COLO668 (cell line): Measurements from ENCODE around the gene RTL10.
A peak's percentile ranks its signal among the peaks of the same experiment; 100 is the strongest.

Experiments
- DNase-seq: peaks from one replicate; lab custom pipeline; 2025; ENCODE audit not compliant: unreplicated experiment; lab: John Stamatoyannopoulos, UW

RTL10 gene

GRCh38 chr22:19854778-19855503 is at the start of gene RTL10, which contains the start of gene GNB1L:
Gene RTL10, minus strand, starts transcription at chr22:19854874. Its CDS starts 2,613 bp downstream, at chr22:19852261.
Gene GNB1L, minus strand, starts transcription at chr22:19854874. Its CDS starts 33,519 bp downstream, at chr22:19821355.
- peak; percentile 99 for DNase-seq

- no peak for DNase-seq
These were observed 49.6 kb upstream of the RTL10 start for GRCh38 chr22:19904174-19904856.

GRCh38 chr22:19903513-19903912 is 48.8 kb upstream of the RTL10 start:
- no peak for DNase-seq

GRCh38 chr22:19903031-19903430 is 48.4 kb upstream of the RTL10 start:
- no peak for DNase-seq

GRCh38 chr22:19902245-19902715 is 47.6 kb upstream of the RTL10 start:
- DNase-seq, result no peak

- DNase-seq, result no peak
These were observed 47.0 kb upstream of the RTL10 start for GRCh38 chr22:19901577-19902244.

GRCh38 chr22:19900707-19901436 is 46.2 kb upstream of the RTL10 start:
- DNase-seq, result no peak

GRCh38 chr22:19898831-19899567 is 44.3 kb upstream of the RTL10 start:
- no peak for DNase-seq

GRCh38 chr22:19898145-19898544 is 43.5 kb upstream of the RTL10 start:
- DNase-seq, result no peak

- no peak for DNase-seq
These were observed 43.1 kb upstream of the RTL10 start for GRCh38 chr22:19897726-19898125.

- DNase-seq, result no peak
These were observed 42.1 kb upstream of the RTL10 start for GRCh38 chr22:19896665-19897355.

- DNase-seq, result no peak
These were observed 40.6 kb upstream of the RTL10 start for GRCh38 chr22:19895160-19895849.

- DNase-seq, result no peak
These were observed 38.7 kb upstream of the RTL10 start for GRCh38 chr22:19893363-19893762.

- DNase-seq, result no peak
These were observed 38.3 kb upstream of the RTL10 start for GRCh38 chr22:19892925-19893324.

- peak; percentile 75 for DNase-seq
These were observed 37.7 kb upstream of the RTL10 start for GRCh38 chr22:19892257-19892879.

GRCh38 chr22:19891317-19892256 is 36.9 kb upstream of the RTL10 start:
- DNase-seq, result peak; percentile 88

GRCh38 chr22:19890502-19891316 is 36.0 kb upstream of the RTL10 start:
- DNase-seq, result no peak
